Neuronal stem cell (in vitro differentiated cells): ENCODE results near the gene PPP2R5E.

Experiments
- DNase-seq: peaks from one replicate; pipeline ENCODE4 v3.0.0-alpha.2; 2013; ENCODE audit warnings: low spot score
- H2AFZ ChIP-seq: one replicate; pipeline ENCODE4 v1.6.1; 2013; ENCODE audit warnings: mild to moderate bottlenecking, low read length, inconsistent platforms
- H2AK5ac ChIP-seq: 2 replicates; pipeline ENCODE4 v1.6.1; 2013; ENCODE audit warnings: low read depth, mild to moderate bottlenecking, inconsistent platforms, low read length, moderate library complexity, mixed read lengths
- H2BK120ac ChIP-seq: 2 replicates; pipeline ENCODE4 v1.6.1; 2013; ENCODE audit warnings: low read depth, mild to moderate bottlenecking, inconsistent platforms, low read length, moderate library complexity, mixed read lengths
- H2BK12ac ChIP-seq: one replicate; pipeline ENCODE4 v1.6.1; 2013; ENCODE audit warnings: low read length, inconsistent platforms
- H2BK15ac ChIP-seq: 2 replicates; pipeline ENCODE4 v1.6.1; 2013; ENCODE audit warnings: mild to moderate bottlenecking, low read length, inconsistent platforms, mixed read lengths
- H2BK5ac ChIP-seq: one replicate; pipeline ENCODE4 v1.6.1; 2013; ENCODE audit warnings: inconsistent platforms, mild to moderate bottlenecking, low read length, moderate library complexity
- H3K14ac ChIP-seq: one replicate; pipeline ENCODE4 v1.6.1; 2013; ENCODE audit warnings: low read length, inconsistent platforms
- H3K18ac ChIP-seq: 2 replicates; pipeline ENCODE4 v1.6.1; 2013; ENCODE audit warnings: low read length, inconsistent platforms
- H3K23ac ChIP-seq: 2 replicates; pipeline ENCODE4 v1.6.1; 2013; ENCODE audit warnings: low read depth, mild to moderate bottlenecking, mixed read lengths, low read length, inconsistent platforms; ENCODE audit not compliant: poor library complexity
- H3K27ac ChIP-seq: replicated peaks from 3 replicates; pipeline ENCODE4 v1.5.1; 2013; ENCODE audit warnings: low read length, inconsistent platforms
- H3K27me3 ChIP-seq, 3 experiments: 2 replicates each; pipeline ENCODE4 v1.6.1; 2013; ENCODE audit warnings: low read length in 3 of 3, mild to moderate bottlenecking in 2 of 3, inconsistent platforms in 1 of 3, low read depth in 1 of 3, mixed read lengths in 1 of 3, moderate library complexity in 1 of 3; ENCODE audit not compliant: control insufficient read depth in 3 of 3, insufficient read depth in 3 of 3
- H3K36me3 ChIP-seq, 2 donors: replicated peaks in 1 of 2; 2 replicates each; pipeline ENCODE4 v1.6.1; 2013; ENCODE audit warnings: low read length in 2 of 2; ENCODE audit not compliant: control insufficient read depth in 2 of 2, insufficient read depth in 2 of 2
- H3K4ac ChIP-seq: 2 replicates; pipeline ENCODE4 v1.6.1; 2013; ENCODE audit warnings: inconsistent platforms, mild to moderate bottlenecking, low read length, moderate library complexity
- H3K4me1 ChIP-seq, 2 donors: 1 replicate in 1 of 2; 2 replicates in 1 of 2; pipeline ENCODE4 v1.6.1; 2013; ENCODE audit warnings: low read length in 2 of 2, low read depth in 1 of 2; ENCODE audit not compliant: control insufficient read depth in 2 of 2, insufficient read depth in 1 of 2
- H3K4me2 ChIP-seq: one replicate; pipeline ENCODE4 v1.6.1; 2013; ENCODE audit warnings: mild to moderate bottlenecking, low read length, inconsistent platforms; ENCODE audit not compliant: insufficient read depth, poor library complexity, severe bottlenecking
- H3K4me3 ChIP-seq, 2 donors: 2 replicates each; pipeline ENCODE4 v1.5.1; 2013; ENCODE audit warnings: low read length in 2 of 2, mild to moderate bottlenecking in 2 of 2, inconsistent platforms in 1 of 2, moderate library complexity in 1 of 2
- H3K79me1 ChIP-seq: one replicate; pipeline ENCODE4 v1.6.1; 2013; ENCODE audit warnings: low read depth, mild to moderate bottlenecking, inconsistent platforms, low read length, moderate library complexity
- H3K9ac ChIP-seq: one replicate; pipeline ENCODE4 v1.6.1; 2013; ENCODE audit warnings: mild to moderate bottlenecking, low read depth, low read length, inconsistent platforms; ENCODE audit not compliant: poor library complexity
- H3K9me3 ChIP-seq, 2 donors: replicated peaks in 1 of 2; 2 replicates each; pipeline versions ENCODE3 to v1.6.1; 2013; ENCODE audit warnings: low read length in 2 of 2, mild to moderate bottlenecking in 2 of 2, inconsistent platforms in 1 of 2, low read depth in 1 of 2, mixed read lengths in 1 of 2, moderate library complexity in 1 of 2; ENCODE audit not compliant: control insufficient read depth in 2 of 2, insufficient read depth in 1 of 2
- H4K8ac ChIP-seq: one replicate; pipeline ENCODE4 v1.6.1; 2013; ENCODE audit warnings: low read depth, mild to moderate bottlenecking, inconsistent platforms, low read length, moderate library complexity
- H4K91ac ChIP-seq: one replicate; pipeline ENCODE4 v1.6.1; 2013; ENCODE audit warnings: low read length, low read depth, mild to moderate bottlenecking, inconsistent platforms; ENCODE audit not compliant: poor library complexity
- WGBS, 2 donors: extraction: QIAGEN DNeasy Blood & Tissue Kit; methylation state at CpG; one replicate each; pipeline ENCODE4 v1.1.7; 2013; ENCODE audit warnings: missing lambda C conversion rate in 2 of 2, mixed read lengths in 1 of 2; ENCODE audit not compliant: insufficient read length in 2 of 2, insufficient replicate concordance in 1 of 2; ENCODE audit errors: extremely low coverage in 2 of 2; 5-methylcytosine and 5-hydroxymethylcytosine counted together

Gene PPP2R5E

DNA sequence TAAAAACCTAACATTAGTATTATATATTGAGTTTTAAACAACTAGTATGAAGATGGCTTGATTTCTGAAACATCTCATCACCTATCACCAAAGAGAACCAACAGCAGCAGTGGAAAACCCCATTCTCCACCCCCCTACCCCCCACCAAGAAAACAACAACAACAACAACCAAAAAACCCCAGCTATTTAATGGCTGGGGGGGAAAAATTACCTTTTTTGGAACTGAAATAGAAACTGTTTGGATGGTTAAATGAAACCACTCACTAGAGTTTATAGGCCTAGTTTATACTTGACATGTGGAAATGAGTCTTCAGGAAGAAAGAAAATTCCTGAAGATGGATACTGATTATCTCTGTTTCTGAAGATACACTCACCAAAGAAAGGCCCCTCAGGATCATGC lies 30.3 kb downstream of the PPP2R5E start:
- Histone ChIP-seq H2BK12ac (no peak overlapping the region), H2AFZ (no peak overlapping the region), H2AK5ac (no peak overlapping the region), H3K4me3 (no peak overlapping the region), H3K18ac (no peak overlapping the region), H3K79me1 (peaks cover 3% of the 10 kb centered on the region), H3K9me3 (peaks cover 1 to 2% of the 10 kb centered on the region in 2 donors), H3K14ac (no peak overlapping the region), H2BK15ac (no peak overlapping the region), H3K23ac (no peak overlapping the region), H4K91ac (no peak overlapping the region), H3K4me2 (no peak overlapping the region), H3K27me3 (no peaks in the 10 kb centered on the region), H3K4me1 (peaks cover 3 to 5% of the 10 kb centered on the region in 2 donors), H3K27ac (no peak overlapping the region), H2BK120ac (no peak overlapping the region), H3K9ac (no peak overlapping the region), H2BK5ac (no peak overlapping the region), H4K8ac (no peak overlapping the region), H3K4ac (no peak overlapping the region), H3K36me3 (peaks cover 2 to 25% of the 10 kb centered on the region in 2 donors)
- DNase-seq: no peak

DNA sequence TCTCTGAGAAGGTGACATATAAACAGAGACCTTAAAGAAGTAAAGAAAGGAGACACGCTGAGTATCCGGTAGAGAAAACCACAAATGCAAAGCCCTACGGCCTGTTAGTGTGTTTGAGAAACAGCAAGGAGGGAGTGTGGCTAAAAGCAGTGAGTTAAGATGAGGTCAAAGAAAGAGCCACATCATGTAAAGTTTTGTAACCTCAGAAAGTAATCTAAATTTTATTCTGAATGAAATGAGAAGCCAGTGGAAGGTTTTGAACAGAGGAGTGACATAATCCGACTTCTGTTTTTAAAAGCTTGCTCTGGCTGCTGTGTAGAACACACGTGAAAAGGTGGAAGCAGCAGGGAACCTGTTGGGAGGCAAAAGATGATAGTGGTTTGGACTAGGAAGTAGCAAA lies 32.6 kb downstream of the PPP2R5E start:
- H3K4me1 ChIP-seq: peaks cover 3 to 6% of the 10 kb centered on the region in 2 donors
- H3K4ac ChIP-seq: no peak overlapping the region
- no peaks in the 10 kb centered on the region for H3K27me3 ChIP-seq
- H3K23ac ChIP-seq: no peak overlapping the region
- no peak overlapping the region for H2BK5ac ChIP-seq
- H2AK5ac ChIP-seq: no peak overlapping the region
- no peak overlapping the region for H2AFZ ChIP-seq
- H2BK120ac ChIP-seq: no peak overlapping the region
- no peak overlapping the region for H4K91ac ChIP-seq
- H3K18ac ChIP-seq: no peak overlapping the region
- no CpG with 5 or more reads among the region's 5 CpGs for WGBS, 2 donors
- H3K14ac ChIP-seq: no peak overlapping the region
- no peak overlapping the region for H2BK15ac ChIP-seq
- no peak overlapping the region for H3K4me3 ChIP-seq
- H3K4me2 ChIP-seq: no peak overlapping the region
- no peak overlapping the region for H2BK12ac ChIP-seq
- peaks cover 2 to 28% of the 10 kb centered on the region in 2 donors for H3K36me3 ChIP-seq
- no peak overlapping the region for H4K8ac ChIP-seq
- no peak for DNase-seq
- no peak overlapping the region for H3K27ac ChIP-seq
- peaks cover 3 to 8% of the 10 kb centered on the region in 2 donors for H3K9me3 ChIP-seq
- H3K79me1 ChIP-seq: peaks cover 7% of the 10 kb centered on the region
- H3K9ac ChIP-seq: no peak overlapping the region

DNA sequence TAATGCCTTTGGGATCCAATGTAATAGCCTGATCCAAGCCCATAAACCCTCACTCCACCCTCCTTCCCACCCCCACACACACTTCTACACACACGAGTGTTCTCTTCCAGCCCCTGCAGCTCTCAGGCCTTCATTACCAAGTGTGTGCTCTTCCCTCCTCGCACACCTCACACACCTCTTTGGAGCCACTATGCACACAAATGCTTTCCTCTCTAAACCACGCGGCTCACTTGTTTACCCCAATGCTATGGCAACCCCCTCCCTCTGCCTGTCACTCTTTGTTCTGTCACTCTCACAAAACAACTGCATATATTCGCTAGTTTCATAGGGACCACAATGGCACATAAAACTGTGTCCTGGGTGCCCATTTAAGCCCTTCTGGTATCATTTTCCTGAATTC lies 35.1 kb downstream of the PPP2R5E start:
- Histone ChIP-seq H3K14ac (no peak overlapping the region), H3K4ac (no peak overlapping the region), H2AFZ (no peak overlapping the region), H2BK120ac (no peak overlapping the region), H2BK12ac (no peak overlapping the region), H2BK15ac (no peak overlapping the region), H3K4me1 (peaks cover 3 to 4% of the 10 kb centered on the region in 2 donors), H3K9me3 (peaks cover 3 to 8% of the 10 kb centered on the region in 2 donors), H2AK5ac (no peak overlapping the region), H3K79me1 (peaks cover 9% of the 10 kb centered on the region), H3K4me2 (no peak overlapping the region), H3K27me3 (no peaks in the 10 kb centered on the region), H3K9ac (no peak overlapping the region), H4K91ac (no peak overlapping the region), H3K18ac (no peak overlapping the region), H3K27ac (no peak overlapping the region), H3K4me3 (no peak overlapping the region), H2BK5ac (no peak overlapping the region), H4K8ac (no peak overlapping the region), H3K36me3 (peaks cover 2 to 28% of the 10 kb centered on the region in 2 donors), H3K23ac (no peak overlapping the region)
- no CpG with 5 or more reads among the region's 5 CpGs for WGBS, 2 donors
- DNase-seq: no peak

DNA sequence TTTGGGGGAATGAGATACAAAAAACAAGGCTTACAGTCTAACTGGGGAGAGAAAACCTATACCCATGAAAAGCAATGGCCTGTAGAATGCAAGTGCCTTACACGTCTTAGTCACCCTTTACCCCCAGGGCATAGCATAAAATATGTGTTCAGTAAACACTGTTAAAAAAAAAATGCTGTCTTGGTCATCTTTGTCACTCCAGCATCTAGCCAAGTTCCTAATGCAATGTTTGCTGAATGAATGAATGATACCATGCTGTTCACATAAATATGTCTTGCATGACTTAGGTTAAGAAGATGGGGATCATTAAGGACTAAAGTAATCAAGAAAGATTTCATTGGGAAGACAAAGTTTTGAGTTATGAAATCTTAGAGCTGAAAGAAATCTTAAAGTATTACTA lies 38.5 kb downstream of the PPP2R5E start:
- WGBS, 2 donors: no CpG with 5 or more reads among the region's 1 CpG
- no peak for DNase-seq
- H3K27me3 ChIP-seq: no peaks in the 10 kb centered on the region
- H2AFZ ChIP-seq: no peak overlapping the region
- no peak overlapping the region for H3K4me3 ChIP-seq
- no peak overlapping the region for H2BK12ac ChIP-seq
- no peak overlapping the region for H3K4ac ChIP-seq
- peaks cover 3 to 4% of the 10 kb centered on the region in 2 donors for H3K4me1 ChIP-seq
- H3K27ac ChIP-seq: no peak overlapping the region
- no peak overlapping the region for H4K91ac ChIP-seq
- no peak overlapping the region for H2BK15ac ChIP-seq
- no peak overlapping the region for H3K18ac ChIP-seq
- H3K23ac ChIP-seq: no peak overlapping the region
- no peak overlapping the region for H2AK5ac ChIP-seq
- H2BK120ac ChIP-seq: no peak overlapping the region
- H3K36me3 ChIP-seq: peaks cover 0 to 13% of the 10 kb centered on the region in 2 donors
- H3K9ac ChIP-seq: no peak overlapping the region
- H3K79me1 ChIP-seq: peaks cover 12% of the 10 kb centered on the region
- H3K4me2 ChIP-seq: no peak overlapping the region
- H4K8ac ChIP-seq: no peak overlapping the region
- no peak overlapping the region for H2BK5ac ChIP-seq
- no peak overlapping the region for H3K14ac ChIP-seq
- peaks cover 3 to 8% of the 10 kb centered on the region in 2 donors for H3K9me3 ChIP-seq
